ENCODE measurements around the gene TPH2.

The TPH2 gene

GRCh38 chr12:71938728-71939385 is at the start of gene TPH2:
Gene TPH2 (plus strand): TSS chr12:71938845. CDS start chr12:71938987, 142 bp downstream.
- no peak for DNase-seq

- no peak for DNase-seq
These were observed 48.2 kb upstream of the TPH2 start for GRCh38 chr12:71890475-71890874.

- DNase-seq, result no peak
These were observed 46.6 kb upstream of the TPH2 start for GRCh38 chr12:71892059-71892458.

DNA sequence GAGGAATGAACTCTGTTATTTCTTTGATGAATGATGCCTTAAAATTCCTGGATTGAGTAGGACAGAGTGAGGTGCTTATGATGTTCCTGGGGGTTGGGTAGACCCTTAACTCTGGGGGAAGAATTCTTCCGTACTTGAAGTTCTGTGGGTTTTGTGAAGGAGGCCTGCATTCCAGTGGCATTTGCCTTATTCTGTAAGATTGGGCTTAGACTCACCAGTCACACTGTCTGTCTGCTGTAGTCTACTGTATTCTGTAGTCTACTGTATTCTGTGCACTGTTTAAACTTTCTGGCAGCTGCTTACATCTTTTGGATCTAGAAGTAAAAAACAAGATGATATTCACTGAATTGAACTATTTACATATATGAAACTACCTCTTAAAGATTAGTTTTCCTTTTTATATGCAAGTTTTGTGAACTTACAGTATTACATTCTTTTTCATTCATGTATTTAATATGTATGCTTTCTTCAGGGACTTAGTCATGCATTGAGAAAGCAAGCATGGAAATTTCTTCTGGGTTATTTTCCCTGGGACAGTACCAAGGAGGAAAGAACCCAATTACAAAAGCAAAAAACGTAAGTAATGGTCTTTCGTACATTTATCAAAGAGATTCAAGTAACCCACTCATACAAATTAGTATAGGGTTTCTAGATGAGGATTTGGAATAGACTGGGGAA is 42.3 kb upstream of the TPH2 start:
- no peak for DNase-seq

DNA sequence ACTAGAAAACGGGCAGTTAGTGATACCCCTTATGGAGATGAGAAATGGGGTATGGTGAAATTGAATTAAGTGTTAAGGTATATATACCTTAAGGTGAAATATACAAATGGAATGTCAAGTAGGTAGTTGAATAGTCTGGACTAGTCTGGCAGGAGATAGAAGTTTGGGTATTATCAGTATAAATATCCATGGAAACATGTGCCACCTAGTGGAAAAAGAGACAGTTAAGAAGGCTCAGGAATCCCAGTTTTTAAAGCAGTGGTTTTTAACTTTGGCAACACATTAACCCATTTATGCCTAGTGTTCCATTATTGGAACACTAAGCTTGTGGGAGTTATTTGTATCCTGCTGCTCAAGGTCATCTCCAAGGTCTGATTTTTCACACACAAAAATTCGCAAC is 38.6 kb upstream of the TPH2 start:
- no peak for DNase-seq

DNA sequence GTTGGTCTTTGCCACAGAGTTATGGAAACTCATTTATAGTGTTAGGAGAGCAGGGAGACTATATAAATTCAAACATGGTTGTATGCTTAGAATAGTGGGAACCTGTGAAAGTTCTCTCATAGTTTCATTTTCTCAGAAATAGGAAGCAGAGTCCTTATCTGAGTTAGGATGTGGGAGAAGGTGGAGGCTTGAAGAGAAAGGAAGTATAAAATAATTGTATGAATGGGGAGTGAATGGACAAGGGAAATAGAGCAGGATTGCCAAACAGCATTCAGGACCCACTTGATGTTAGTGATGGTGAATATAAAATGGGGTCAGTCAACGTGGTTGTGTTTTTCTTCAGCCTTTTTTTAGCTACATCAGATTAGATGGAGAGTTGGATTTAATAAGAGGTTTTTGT is 34.0 kb upstream of the TPH2 start:
- DNase-seq, result no peak

GRCh38 chr12:71935594-71935993 is 3.1 kb upstream of the TPH2 start:
- DNase-seq, result no peak

GRCh38 chr12:71940068-71940467 is 1.4 kb downstream of the TPH2 start:
- DNase-seq, result no peak

- DNase-seq, result no peak
These were observed 2.5 kb downstream of the TPH2 start for GRCh38 chr12:71941174-71941573.

DNA sequence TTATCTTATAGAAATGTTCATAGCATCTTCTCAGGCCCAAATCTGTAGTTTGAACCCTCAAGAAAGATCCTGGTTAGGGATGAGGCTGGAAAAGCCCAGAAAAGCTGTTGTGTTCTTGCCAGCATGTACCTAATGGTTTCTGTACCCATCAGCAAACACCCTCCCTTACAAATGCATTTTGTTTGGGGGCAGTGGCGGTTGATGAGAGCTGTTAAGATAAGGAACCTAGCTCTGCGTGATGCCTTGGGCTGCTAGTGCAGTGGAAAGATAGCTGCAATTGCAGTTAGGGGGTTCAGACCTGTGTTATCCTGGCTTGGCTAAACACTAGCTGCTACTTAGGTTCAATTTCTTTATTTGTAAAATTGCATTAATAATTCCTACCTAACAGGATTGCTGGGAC is 3.6 kb downstream of the TPH2 start:
- DNase-seq, result no peak

DNA sequence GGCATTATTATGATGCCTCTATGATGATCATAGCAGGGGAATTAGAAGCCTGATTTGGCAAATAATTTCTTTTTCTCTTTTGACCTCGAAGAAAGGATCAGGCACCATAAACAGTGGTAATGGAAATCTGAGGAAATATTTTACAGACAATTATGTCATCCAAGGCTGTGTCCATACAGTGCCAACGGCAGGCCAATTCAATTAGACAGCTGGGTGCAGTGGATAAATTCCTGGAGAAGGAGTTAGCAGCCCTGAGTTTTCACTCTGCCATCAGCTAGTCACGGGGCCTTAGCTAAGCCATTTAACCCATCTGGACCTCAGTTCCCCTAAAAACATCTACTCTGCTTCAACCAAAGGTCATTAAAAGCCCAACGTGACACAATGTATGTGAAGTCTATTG is 4.1 kb downstream of the TPH2 start:
- DNase-seq, result no peak

- DNase-seq, result no peak
These were observed 6.5 kb downstream of the TPH2 start for GRCh38 chr12:71945121-71945520.

- no peak for DNase-seq
These were observed 7.2 kb downstream of the TPH2 start for GRCh38 chr12:71945883-71946282.

DNA sequence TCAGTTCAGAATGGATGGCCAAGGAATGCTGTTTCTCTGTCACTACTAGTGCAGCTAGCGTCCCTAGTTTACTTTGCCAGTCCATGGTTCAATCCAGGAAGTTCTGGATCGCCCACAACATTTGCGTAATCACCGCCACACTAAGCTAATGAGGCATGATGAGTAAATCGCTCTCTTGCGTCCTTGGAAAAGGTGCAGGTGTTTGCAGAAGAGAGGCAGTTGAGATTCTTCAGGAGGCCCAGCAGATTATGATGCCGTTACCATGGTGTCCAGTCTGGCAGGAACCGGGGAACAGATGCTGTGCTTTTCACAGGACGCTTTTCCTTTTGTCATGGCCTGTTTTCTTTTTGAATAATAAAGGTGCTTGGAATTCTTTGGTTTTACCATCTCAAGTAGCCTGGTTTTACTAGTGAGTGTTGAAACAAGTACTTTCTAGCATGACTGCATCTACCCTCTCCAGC is 9.0 kb downstream of the TPH2 start:
- DNase-seq, result no peak

- no peak for DNase-seq
These were observed 9.7 kb downstream of the TPH2 start for GRCh38 chr12:71948390-71948789.

DNA sequence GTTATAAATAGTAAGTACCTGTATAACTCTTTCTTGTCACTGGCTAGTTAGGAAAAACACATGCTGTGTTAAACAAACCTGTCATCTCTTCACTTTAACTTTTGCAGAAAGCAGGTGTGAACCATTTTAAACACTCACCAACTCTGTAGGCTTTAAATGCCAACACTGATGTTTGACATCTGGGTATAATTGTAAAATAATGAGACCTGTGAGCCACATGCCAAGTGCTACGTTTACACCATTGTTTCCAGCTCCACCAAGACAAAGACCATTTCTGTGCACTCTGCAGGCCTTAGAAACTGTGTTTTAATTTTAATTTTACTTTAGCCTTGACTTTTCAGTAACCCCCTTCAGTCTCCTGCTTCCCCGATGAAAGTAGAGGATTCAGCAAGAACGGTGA is 11.0 kb downstream of the TPH2 start:
- DNase-seq, result no peak

DNA sequence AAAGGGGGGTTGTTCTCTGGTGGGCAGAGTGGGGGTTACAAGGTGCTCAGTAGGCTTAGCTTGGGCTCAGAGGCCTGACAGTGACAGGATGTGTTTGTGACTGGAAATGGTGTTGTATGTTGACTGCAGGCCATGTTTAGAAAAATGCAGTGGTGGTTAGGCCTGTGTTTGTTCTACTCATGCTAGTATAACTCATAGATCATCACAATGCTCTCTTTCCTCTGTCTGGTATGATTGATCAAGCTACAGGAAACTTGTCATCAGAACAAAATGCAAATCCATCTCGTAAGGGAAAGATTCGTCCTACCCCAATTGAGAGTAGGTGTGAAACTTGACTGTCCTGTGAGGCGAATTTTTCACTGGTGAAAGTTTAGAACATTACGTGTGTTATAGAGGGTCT is 11.8 kb downstream of the TPH2 start:
- DNase-seq, result no peak

DNA sequence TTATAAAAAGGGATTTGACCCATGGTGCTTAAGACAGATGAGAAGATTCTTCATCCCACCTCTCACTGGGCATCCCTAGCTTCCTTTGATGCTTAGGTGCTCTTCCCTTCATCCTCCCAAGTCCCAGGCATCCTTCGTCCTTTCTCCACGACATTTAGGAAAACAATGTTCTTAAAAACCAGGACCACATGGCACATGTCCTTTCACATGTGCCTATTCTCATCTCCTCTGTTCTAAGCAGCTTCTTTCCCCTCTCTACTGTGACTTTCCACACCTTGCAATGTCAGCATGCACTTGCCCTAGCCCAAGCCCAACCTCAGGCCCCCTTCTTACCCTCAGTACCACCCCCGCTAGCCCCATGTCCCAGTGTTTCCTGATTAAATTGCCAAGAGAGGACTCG is 12.2 kb downstream of the TPH2 start:
- DNase-seq, result no peak

DNA sequence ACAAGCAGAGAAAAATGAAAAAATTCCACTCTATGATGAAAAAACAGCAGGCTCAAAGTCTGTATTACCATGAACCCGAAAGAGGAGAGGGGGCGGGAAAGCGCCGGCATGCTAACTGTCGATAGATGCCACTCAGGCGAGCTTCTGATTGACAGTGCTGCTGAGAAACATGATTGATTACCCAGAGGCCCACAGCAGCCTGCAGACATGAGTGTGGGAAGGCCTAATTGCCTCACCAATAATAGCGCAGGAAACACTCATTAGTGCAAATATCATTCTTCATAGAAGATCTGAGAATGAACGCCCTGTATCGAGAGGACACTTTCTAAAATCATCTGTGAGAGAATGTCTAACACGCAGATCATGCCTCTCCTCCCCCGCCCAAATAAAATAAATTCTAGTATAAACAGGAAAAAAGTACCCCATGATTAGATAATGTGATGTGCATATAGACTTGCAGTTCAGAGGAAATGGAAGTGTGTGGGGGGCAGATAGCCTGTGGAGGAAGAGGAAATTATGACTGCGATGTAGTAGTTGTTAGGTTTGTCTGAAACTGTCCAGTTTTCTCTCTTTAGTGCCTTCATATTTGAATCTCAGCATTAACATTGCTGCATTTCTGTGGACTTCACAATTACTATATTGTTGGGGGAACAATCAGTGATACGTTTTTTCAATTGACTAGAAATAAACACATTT is 15.6 kb downstream of the TPH2 start:
- no peak for DNase-seq

- no peak for DNase-seq
These were observed 16.2 kb downstream of the TPH2 start for GRCh38 chr12:71954861-71955260.

GRCh38 chr12:71955970-71956369 is 17.3 kb downstream of the TPH2 start:
- no peak for DNase-seq

DNA sequence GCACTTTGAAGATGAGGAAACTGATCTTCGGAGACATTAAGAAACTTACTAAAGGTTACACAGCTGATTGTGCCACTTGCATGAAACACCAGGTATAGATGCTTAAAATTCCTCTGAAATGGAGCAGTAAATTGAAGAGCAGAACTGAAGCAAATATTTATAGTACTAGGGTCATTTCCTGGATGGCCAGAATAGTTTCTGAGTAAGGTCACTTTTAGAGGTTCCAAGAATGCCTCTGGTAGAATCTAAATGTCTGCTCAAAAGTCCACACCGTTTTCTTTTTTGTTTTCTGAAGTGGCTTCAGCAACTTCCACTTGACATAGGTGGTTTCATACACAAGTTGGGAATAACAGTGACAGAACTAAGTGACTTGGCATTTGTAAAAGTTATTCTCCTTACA is 19.4 kb downstream of the TPH2 start:
- no peak for DNase-seq

DNA sequence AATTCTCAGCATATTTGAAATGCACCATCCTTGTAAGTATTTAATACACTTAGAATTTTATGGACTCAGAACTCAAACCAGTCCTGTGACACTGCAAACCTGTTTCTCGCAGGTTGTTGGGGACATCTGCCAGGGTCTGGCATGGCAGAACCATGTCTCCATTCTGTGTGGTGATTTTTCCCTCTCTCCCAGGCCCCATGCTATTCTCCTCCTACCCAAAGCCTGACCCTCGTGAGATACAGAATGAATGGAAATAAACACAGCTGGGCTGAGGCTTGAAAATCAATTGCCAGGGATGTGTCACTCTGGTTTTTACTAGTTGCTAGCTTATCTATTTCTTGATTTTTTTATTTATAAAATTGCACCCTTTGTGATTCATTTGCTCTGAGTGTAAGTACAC is 19.8 kb downstream of the TPH2 start:
- DNase-seq, result no peak

DNA sequence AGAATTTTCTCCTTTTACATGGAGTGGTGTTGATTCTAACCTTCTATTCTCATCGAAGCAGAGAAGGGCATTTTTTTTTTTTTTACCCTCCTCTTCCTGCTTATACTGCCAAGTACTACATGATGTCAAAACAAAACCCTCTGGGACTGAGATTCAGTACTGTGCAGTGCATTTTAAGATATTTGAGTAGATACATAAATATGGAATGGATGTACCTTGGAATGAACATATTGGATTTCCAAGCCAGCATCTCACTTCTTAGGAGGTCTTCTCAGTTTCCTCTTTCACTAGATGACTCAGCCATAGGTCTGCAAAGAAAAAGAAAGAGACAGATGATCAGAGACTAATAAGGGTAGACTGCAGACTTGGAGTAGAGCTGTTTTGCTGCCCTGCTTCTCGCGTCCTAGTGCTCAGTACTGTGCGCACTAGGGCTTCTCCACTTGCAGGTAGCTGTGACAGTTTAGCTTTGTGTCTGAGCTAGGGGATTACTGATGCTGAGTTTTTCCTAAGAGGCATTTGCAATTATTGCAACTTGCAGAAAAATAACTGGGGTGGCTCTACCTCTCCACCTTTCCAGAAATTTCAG is 20.4 kb downstream of the TPH2 start:
- no peak for DNase-seq

Measured in activated CD8-positive, alpha-beta memory T cell treated with anti-CD3 and anti-CD28 coated beads, Interleukin-2, amount 50 U/mL, for 4 hours (primary cell).